GM18526 (cell line): ENCODE data around the gene ZNF879.

Experiments
- POLR2A ChIP-seq: IDR thresholded peaks from 3 replicates; pipeline ENCODE4 v1.6.1; 2011; ENCODE audit not compliant: insufficient read length; ENCODE audit errors: extremely low read depth

ZNF879 gene

DNA sequence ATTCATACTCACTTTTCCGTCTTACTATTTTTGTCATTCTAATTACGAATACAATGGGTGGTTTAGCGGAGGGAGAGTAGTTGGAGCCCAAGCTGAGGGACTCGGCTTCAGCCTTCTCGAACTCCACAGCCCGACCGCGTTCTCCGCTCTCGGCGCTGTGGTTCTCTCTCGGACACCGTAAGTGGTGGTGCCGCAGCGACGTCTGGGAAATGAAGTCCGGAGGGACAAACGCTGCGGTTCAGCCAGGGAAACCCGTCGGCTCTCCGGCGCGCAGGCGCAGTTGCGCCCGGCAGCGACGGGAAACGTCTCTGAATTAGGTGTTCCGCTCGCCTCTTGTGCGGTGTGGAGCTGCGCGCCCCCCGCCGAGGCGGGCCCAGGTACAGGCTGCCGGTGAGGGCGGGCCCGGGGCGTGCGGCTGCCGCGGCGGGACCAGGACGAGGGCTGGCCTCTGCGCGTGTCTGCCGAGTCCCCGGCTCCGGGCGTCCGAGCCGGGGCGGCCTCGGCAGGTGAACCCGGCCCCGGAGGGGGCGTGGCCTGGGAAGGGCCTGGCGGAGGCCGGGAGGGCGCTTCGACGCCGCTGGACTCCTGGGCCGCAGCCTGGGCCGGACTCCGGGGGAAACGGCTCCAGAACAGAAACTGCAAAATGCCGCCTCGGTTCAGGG, at the start of gene ZNF879:
Gene ZNF879, plus strand, starts transcription at position 277 of the 662 bp plus-strand sequence. CDS start 1,201 bp downstream, outside the sequence.
- no peak for TF ChIP-seq POLR2A

- TF ChIP-seq POLR2A: no peak
Observed at GRCh38 chr5:178981381-178981780, 42.2 kb upstream of the ZNF879 start.

DNA sequence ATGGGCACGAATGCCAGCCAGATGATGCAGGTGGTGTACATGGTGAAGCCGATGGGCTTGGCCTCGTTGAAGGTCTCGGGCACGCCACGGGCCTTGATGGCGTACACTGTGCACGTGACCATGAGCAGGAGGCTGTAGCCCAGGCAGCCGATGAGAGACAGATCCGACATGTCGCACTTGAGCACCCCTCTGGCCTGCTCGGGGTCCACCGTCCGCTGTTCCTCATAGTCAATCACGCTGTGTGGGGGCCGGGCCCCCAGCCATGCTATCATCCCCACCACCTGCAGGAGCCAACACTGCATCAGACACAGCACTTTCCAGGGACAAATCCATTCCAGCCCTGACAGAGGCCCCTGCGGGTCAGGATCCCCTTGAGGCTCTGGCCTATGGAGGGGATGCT, 40.7 kb upstream of the ZNF879 start:
- no peak for TF ChIP-seq POLR2A

- TF ChIP-seq POLR2A: no peak
Observed at GRCh38 chr5:178983728-178984127, 39.9 kb upstream of the ZNF879 start.

- TF ChIP-seq POLR2A: no peak
Observed at GRCh38 chr5:178984145-178985072, 39.2 kb upstream of the ZNF879 start.

DNA sequence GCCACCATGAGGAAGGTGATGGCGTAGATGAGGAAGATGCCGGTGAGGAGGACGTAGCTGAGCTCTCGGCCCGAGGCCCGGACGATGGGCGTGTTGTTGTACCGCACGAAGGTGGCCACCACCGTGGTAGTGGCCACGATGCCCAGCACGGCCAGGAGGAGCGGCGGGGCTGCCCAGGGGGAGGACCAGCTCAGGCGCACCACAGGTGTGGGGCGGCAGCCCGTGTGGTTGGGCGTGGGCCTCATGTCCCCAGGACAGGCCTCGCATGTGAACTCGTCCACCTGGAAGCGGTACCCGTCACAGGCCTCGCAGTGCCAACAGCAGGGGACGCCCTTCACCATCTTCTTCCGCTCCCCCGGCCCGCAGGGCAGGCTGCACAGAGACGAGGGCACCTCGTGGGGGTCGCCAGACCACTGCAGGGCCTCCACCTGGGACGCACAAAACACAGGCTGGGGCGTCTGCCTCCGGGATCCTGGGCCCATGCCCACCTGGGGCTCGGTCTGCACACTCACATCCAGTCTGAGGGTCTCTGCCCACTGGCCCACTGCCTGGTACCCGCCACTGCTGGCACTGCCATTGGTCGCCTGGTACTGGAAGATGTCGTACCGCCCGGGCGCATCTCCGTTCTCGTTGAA, 37.2 kb upstream of the ZNF879 start:
- TF ChIP-seq POLR2A: no peak

GRCh38 chr5:178988436-178989220, 35.0 kb upstream of the ZNF879 start:
- no peak for TF ChIP-seq POLR2A

- no peak for TF ChIP-seq POLR2A
Observed at GRCh38 chr5:178989311-178989710, 34.3 kb upstream of the ZNF879 start.

DNA sequence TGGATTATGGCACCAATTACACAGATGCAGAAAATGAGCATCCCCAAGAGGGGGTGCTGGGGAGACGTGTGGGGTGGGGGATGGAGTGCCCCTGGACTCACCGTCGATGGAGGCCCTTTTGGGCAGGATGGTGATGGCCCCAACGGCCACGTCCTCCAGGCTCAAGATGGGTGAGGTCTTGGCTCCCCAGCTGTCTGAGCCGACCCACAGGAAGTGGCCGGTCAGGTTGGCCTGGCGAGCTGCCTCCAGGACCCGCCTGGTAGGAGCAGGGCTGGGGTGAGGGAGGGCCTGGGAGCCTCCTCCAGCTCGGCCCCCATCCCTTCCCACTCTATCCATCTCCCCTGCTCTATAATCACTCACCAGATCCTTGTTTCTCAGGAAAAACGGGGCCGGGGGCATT, 33.1 kb upstream of the ZNF879 start:
- no peak for TF ChIP-seq POLR2A

DNA sequence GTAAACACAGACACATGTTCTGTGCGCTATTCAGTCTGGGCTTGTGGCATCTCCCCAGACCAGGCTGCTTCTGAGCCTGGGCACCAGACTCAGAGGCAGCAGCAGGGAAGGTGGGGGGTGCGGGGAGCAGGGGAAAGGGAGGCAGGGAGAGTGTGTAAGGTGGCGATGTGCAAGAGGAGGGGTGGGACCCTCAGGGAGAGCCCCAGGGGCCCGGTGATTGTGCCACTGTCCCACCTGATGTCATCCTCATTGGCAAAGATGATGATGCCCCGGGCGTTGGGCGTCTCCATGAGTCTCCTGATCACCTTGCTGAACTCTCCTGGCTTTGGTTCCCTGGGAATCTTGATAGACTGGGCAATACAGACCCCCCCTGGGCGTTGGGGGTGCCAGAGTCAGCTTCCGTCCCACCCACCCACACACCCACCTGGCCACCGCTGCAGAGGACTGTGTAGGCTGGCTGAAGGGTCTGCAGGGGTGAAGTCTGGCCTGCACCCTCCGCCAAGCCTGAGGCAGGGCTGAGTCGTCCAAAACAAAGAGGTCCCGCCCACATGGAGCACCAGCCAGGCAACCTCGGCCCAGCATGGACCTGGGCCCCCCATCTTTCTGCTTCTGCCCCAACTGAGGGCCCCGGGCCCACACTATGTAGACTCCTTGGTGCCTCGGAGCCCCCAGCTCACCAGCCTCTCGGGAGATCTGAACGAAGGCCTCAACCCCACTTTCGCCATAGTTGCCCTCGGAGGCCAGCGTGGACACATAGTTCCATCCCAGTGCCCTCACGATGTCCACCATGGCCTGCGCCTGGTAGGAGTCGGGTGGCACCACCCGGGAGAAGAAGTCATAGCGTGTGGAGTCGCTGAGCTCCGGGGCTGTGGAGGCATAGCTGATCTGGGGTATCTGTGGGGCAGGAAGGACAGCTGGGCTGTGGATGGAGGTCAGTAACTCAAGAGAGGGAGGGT, 32.1 kb upstream of the ZNF879 start:
- no peak for TF ChIP-seq POLR2A

DNA sequence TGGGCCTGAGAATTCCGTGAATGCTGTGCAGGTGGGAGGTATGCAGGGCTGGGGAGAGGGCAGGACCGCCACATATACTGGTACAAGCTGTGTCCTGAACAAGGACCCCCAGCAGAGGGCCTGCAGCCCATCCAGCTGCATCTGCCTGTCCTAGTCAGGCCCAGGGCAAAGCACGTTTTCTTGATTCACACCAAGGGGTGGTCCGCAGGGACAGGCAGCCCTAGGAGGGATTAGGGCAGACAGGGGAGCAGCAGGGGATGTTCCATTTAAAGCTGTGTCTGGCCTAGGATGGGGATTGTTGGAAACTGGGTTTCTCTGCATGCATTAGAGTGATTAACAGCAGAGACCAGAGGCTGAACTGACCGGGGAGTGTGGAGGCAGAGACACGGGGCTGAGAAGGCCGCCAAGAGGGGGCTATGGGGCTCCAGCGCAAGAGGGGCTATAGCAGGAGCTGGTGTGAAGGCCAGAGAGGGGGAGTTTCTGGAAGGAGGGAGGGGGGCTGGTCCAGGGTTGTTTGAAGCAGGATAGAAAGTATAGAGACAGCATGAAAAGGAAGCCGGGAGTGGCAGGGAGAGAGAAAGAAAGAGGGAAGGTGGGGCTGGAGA, 31.2 kb upstream of the ZNF879 start:
- TF ChIP-seq POLR2A: no peak

DNA sequence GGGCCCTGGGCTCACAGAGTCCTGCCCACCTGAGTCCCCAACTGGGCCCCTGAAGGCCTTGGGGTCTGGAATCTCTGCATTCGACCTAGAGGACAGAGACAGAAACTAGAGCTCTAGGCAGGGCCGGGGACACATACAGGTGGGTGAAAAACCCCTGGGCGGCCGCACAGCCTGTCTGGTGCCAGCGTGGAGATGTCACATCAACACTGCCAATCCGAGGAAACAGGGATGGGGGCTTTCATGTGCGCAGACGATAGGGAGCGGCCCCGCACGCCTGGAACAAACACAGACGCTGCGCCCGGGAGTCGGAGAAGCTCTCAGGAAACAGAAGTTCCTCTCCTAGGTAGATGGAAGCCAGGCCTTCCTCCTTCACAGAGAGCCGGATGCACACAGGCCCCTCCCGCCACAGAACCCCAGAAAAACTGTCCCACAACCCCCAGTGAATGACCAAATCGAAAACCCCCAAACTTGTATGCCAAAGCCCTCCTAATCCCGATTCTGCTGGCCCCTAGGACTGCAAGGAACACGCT, 30.3 kb upstream of the ZNF879 start:
- TF ChIP-seq POLR2A: no peak

- TF ChIP-seq POLR2A: no peak
Observed at GRCh38 chr5:178993955-178994579, 29.5 kb upstream of the ZNF879 start.
